Left colon (tissue), 2 donors: ENCODE data around the gene NKIRAS1. TPM values are rescaled to one million over a fixed set of nuclear protein-coding genes. Genes with fewer than 3 reads are reported as not detected.
"Not testable (repeated sequence)": the region's sequence is repeated elsewhere in the genome, so short reads cannot be mapped to it uniquely, and the experiment has no call there.

ENCODE experiments used
- ATAC-seq: fragments of 200-7000 bp; cut with Tn5 transposase; one replicate; pipeline ENCODE4 v1.9.1; 2020; ENCODE audit warnings: mild to moderate bottlenecking, moderate library complexity
- DNase-seq, 2 donors: peaks; one replicate each; pipeline ENCODE4 v3.0.0-alpha.2; 2020
- intact Hi-C, 2 donors: fragments of 100-400 bp; cut with DNase I in 1 of 2; cut with micrococcal nuclease in 1 of 2; formaldehyde crosslinking; loops; one replicate each; pipeline versions ENCODE4 v1.11.2 to v1.14.0; 2022; cut with DNase I, micrococcal nuclease
- total RNA-seq, 2 donors: library from RNA; stranded (reverse); fragmentation: NEBNext Ultra II Directional; extraction: Animal tissue kit (Norgen Biotek cat#: 25700); gene quantifications; one replicate each; pipeline ENCODE4 v1.2.1, GENCODE V29; 2021
- donor health status: DM: no; HTN: no; CAD: no.
- donor health status: DM: yes; HTN: yes; CAD: no.

NKIRAS1 gene
- total RNA-seq, 2 donors from 2014 or later, result 3.4 to 5.4 TPM

GRCh38 chr3:23880703-23881339, 36.0 kb downstream of the NKIRAS1 start:
- intact Hi-C loops, result loop anchor here in 1 of 2 donors (10.0 kb wide), 1 partner anchor 354 kb away; no protein-coding TSS in a partner anchor
- ATAC-seq (peak; percentile 34), DNase-seq (no peak)

GRCh38 chr3:23879485-23879884, 37.3 kb downstream of the NKIRAS1 start:
- ATAC-seq (no peak), DNase-seq (no peak)
- intact Hi-C loops, result no loop called here

- ATAC-seq (no peak), DNase-seq (no peak)
- intact Hi-C loops, result no loop called here
Observed at GRCh38 chr3:23877329-23877980, 39.3 kb downstream of the NKIRAS1 start.

GRCh38 chr3:23876923-23877322, 39.9 kb downstream of the NKIRAS1 start:
- ATAC-seq (no peak), DNase-seq (no peak)
- intact Hi-C loops, result no loop called here

GRCh38 chr3:23875113-23875725, 41.6 kb downstream of the NKIRAS1 start:
- ATAC-seq (no peak), DNase-seq (no peak)
- intact Hi-C loops, result no loop called here

- DNase-seq (no peak), ATAC-seq (no peak)
- intact Hi-C loops, result no loop called here
Observed at GRCh38 chr3:23874359-23875112, 42.3 kb downstream of the NKIRAS1 start.

- intact Hi-C loops, result no loop called here
- no peak for ATAC-seq
Observed at GRCh38 chr3:23873941-23874340, 42.8 kb downstream of the NKIRAS1 start.

GRCh38 chr3:23872330-23872729, 44.5 kb downstream of the NKIRAS1 start:
- DNase-seq, result no peak
- no peak for ATAC-seq
- intact Hi-C loops, result no loop called here

More at GRCh38 chr3:23873941-23874340, 42.8 kb downstream of the NKIRAS1 start:
- DNase-seq, result no peak

GRCh38 chr3:23871361-23871760, 45.4 kb downstream of the NKIRAS1 start:
- DNase-seq, intact Hi-C loops, ATAC-seq: not testable (repeated sequence)

GRCh38 chr3:23870663-23871043, 46.1 kb downstream of the NKIRAS1 start:
- intact Hi-C loops, ATAC-seq, DNase-seq: not testable (repeated sequence)

GRCh38 chr3:23869977-23870662, 46.7 kb downstream of the NKIRAS1 start:
- ATAC-seq (no peak), DNase-seq (no peak)
- intact Hi-C loops, result no loop called here

GRCh38 chr3:23867838-23868237, 49.0 kb downstream of the NKIRAS1 start:
- intact Hi-C loops, result no loop called here
- ATAC-seq, result no peak
- no peak for DNase-seq

GRCh38 chr3:23867400-23867799, 49.4 kb downstream of the NKIRAS1 start:
- intact Hi-C loops, result no loop called here
- no peak for ATAC-seq

GRCh38 chr3:23865595-23866396, 51.0 kb downstream of the NKIRAS1 start:
- ATAC-seq (peak; percentile 85), DNase-seq (peak; percentile 19 to 33)
- intact Hi-C loops, result no loop called here

More at GRCh38 chr3:23867400-23867799, 49.4 kb downstream of the NKIRAS1 start:
- DNase-seq, result no peak

- ATAC-seq, result no peak
- intact Hi-C loops, result no loop called here
- DNase-seq, result no peak
Observed at GRCh38 chr3:23864931-23865330, 51.9 kb downstream of the NKIRAS1 start.

GRCh38 chr3:23863060-23863459, 53.7 kb downstream of the NKIRAS1 start:
- intact Hi-C loops, result no loop called here
- DNase-seq, result no peak
- ATAC-seq, result no peak

- intact Hi-C loops, result no loop called here
- ATAC-seq (no peak), DNase-seq (no peak)
Observed at GRCh38 chr3:23861689-23862088, 55.1 kb downstream of the NKIRAS1 start.

GRCh38 chr3:23859839-23860382, 56.9 kb downstream of the NKIRAS1 start:
- no peak for DNase-seq
- intact Hi-C loops, result no loop called here
- no peak for ATAC-seq
